Activated T-helper 9 cell treated with anti-CD3 and anti-CD28 coated beads, Interleukin-2, amount 50 U/mL, for 16 hours (primary cell): Measurements from ENCODE around the gene BLVRA.

Experiments
- DNase-seq: peaks from one replicate; pipeline ENCODE4 v3.0.0-alpha.2; 2020; ENCODE audit warnings: low read depth

The BLVRA gene

DNA sequence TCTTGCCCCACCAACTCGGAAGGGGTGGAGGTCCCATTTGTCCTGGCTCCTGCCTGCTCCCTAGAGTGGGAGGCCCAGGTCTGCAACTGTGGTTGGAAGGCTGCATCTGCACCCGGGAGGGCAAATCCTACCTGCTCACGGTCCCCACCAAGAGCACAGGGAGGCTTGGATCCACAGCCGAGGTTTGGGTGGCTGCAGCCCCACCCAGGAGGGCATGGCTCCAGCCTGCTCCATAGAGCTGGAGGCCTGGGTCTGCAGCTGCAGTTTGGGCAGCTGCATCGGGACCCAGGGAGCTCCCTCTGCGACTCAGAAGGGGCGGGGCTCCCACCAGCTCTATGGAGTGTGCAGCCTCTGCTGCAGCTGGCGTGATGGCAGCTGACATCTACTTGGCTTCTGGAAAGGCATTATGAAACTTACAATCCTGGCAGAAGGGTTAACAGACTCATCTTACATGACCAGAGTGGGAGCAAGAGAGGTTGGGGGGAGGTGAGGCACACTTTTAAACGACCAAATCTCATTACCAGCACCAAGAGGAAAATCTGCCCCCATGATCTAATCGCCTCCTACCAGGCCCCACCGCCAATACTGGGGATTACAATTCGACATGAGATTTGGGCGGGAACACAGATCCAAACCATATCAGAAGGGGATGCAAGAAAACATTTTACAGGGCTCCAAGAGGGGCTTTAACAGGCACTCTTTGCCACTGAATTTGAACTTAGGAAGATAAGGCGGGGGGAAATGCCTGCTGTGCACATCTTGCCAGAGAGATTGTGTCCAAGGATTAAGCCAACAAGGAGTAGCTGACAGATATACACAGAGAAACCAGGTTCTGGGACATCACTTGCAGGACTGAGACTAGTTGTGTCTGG is 8.2 kb upstream of the BLVRA start:
- DNase-seq: no peak

DNA sequence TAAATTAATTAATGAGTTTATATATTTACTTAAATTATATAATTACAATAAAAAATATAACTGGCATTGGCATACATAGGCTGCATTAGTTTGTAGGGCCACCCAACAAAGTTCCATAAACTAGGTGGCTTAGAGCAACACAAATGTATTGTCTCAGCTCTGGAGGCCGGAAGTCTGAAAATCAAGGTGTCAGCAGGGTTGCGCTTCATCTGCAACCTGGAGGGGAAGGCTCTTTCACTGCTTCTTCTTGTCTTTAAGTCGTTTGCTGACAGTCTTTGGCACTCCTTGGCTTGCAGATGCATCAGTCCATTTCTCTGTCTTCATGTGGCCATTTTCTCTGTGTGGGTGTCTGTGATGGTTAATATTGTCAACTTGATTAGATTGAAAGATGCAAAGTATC is 6.1 kb upstream of the BLVRA start:
- no peak for DNase-seq

DNA sequence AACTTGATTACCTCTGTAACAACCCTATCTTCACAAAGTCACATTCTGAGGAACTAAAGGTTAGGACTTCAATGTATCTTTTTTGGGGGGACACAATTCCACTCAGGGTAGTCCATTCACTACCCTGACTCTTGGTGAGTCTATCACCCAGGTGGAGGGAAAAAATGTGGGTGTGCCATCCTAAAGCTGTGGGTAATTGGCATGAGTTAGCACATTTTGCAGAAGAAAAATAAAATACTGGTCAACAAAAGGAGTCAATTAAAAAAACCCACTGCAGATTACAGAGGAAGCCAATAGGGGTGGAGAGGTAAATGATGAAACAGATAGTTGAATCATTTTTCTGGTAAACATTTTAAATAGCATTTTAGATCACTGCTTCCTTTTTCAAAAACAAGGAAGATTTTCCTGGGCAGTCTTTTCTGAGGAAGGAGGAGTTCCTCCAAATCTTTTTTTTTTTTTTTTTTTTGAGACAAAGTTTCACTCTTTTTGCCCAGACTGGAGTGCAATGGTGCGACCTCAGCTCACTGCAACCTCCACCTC is 5.1 kb upstream of the BLVRA start:
- no peak for DNase-seq

DNA sequence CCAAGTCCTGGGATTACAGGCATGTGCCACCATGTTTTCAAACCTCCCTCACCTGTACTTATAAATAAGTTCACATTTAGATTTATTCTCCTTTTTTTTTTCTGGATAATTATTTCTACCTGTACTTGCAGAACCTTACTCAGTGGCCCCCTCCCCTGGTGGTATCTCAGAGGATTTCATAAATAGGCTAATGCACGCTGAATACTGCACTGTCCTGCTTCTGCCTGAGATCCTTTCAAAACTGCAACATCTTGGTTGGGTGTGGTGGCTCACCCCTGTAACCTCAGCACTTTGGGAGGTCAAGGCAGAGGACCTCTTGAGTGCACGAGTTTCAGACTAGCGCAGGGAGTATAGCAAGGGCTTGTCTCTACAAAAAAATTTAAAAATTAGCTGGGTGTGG is 4.6 kb upstream of the BLVRA start:
- DNase-seq: no peak

DNA sequence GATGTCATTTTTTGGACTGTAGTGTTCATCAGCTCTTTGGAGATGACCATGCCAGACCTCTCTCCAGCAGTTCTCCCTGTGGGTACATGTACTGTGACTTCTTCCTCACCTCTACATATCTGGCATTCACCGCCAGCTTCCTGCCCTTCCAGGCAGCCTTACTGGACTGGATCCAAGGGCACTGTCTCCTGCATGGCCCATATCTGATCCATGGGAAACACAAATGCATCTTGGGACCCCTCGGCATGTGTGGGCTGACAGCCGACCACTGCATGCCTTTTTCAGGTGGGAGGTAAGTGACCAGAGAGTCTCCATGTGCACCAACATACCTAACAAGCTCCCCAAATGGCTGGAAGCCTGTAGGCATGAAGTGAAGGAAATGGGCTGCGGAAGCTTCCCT is 3.9 kb upstream of the BLVRA start:
- no peak for DNase-seq

DNA sequence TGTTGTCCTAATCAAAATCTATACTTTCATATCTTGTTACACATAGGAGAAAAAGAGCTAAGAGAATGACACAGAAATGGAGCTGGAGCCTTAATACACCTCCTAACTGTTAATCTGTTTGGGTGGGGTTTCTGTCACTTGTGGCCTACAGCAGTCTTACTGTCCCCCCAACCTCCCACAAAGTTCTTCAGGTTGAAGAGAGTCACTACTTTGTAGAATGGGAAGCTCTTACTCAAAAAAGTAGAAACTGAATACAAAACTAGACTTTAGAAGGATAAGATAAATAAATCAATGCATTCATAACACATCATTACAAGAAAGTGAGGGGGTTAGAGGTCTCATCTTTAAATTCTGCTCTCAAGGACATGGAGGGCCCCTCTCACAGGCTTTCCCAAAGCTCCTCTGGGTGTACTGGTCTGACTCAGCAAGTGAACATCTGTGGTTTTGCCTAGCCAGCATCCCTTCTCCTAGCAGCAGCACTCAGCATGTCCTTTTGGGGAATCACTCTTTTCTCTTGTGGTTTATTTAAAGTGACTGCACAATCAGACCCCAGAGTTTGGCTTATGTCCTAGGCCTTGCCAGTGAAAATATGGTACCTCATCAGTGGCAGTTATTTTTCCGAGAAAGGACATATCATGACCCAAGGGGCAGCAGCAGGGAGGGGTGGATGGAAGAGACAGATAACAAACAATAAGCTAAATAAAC is 2.0 kb upstream of the BLVRA start:
- DNase-seq: no peak

DNA sequence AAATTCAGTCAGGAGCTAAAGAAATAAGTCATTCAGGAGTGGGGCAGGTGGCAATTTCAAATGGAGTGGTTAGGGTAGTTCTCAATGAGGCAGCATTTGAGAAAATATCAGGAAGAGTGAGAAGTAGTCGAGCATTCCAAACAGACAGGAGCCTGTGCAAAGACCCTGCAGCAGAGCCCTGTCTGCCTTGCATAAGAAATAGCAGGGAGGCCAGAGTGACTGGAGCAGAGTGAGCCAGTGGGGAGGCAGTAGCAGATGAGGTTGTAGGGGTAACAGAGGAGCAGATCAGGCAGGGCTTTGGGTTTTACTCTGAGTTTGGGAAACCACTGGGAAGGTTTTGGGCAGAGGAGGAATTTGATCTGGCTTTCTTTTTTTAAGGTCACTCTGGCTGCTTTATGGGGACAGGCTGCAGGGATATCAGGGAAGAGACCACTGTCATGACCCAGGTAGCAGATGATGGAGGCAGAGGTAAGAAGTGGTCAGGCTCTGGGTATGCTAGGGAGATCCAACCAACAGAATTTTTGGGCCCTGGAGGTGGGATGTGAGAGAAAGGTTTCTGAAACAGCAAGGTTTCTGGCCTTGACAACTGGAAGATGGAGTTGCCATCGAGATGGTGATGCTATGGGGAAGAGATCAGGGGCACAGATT is 1.3 kb upstream of the BLVRA start:
- DNase-seq: no peak

DNA sequence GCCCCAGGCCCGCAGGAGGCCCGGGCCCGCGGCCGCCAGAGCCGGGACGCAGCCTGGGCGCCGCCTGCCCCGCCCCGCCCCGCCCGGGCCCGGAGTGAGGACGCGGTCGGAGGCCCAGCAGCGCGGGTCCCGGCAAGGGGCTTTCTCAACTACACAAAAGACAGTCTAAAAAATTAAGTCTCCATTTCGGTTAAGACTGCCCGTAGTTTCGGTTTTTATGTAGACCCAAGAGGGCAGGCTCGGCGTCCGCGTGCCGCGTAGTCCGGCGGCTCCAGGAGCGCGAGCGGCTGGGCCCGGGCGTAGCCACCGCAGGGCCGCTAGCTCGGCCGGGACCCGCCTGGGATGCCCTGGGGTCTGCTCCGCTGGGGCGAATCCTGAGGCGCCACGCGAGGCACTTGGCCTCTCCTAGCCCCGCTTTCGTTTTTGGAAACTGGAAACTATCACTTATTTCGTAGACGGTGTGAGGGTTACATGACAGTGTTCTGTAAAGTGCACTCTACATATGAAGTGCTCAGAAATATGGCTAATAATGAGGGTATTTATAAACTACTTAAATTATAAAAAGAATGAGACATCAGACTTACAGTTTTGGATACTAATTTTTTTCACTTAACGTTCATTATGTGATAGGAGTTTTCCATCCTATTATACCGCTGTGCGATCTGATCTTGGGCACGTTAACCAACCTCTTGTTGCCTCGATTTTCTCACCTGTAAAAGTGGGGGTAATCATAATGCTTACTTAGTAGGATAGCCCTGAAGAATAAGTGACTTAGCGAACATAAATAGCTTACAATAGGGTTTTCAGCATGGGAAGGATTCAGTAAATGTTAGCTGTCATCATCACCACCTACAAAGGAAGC is 573 bp downstream of the BLVRA start:
- DNase-seq: peak; percentile 25

DNA sequence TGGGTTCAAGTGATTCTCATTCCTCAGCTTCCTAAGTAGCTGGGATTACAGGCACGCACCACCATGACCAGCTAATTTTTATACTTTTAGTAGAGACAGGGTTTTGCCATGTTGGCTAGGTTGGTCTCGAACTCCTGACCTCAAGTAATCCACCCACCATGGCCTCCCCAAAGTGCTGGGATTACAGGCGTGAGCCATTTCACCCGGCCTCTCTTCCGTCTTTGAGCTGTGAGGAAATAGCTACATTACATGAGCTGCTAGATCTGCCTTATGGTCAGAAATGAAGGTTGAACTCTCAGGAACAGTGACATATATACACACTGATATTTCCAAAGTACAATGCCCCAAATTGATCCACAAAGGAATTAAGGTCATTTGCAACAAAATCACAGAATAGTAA is 2.4 kb downstream of the BLVRA start:
- DNase-seq: no peak

DNA sequence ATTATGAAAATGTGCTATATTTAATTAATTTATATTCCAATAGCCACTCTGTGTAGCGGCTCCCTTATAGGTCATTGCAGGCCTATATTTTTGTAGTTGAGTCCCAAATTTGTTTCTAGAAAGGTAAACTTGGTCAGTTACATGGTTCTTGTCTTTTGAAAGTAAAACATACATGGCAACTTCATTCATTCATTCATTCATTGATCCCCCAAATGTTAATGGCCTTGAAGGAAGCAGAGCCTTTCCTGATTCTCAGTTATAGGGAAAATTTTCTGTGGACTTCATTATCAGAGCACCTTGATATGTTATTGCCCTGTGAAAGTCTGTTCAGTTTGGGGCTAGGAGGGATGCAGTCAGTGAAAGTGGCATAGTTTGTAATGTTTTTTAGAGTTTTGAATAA is 2.9 kb downstream of the BLVRA start:
- no peak for DNase-seq

DNA sequence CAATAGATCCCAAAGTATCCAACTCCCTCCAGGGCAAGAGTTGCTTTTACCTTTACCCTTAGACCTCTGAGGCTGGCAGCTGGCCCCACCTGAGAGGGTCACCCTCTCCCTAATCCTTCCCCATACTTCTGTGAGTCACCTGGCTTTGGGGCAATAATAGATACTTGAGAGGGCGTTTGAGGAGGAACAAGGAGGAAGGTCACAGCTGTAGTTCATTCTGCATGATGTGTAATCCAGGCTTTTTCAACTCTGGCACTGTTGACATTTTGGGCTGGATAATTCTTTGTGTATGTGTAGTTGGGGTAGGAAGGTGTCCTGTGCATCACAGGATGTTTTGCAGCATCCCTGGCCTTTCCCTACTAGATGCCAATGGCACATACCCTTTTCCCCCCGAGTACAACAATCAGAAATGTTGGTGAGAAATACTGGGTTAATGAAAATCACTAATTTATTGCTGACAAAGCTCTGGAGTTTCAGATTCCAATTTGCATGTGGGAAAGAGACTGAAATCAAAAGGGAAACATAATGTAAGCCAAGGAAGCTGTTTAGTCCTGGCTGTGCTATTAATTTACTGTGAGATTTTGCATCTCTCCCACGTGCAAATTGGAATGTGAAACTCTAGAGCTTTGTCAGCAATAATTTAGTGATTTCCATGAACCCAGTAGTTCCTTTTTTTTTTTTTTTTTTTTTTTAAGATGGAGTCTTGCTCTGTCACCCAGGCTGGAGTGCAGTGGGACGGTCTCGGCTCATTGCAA is 3.6 kb downstream of the BLVRA start:
- no peak for DNase-seq

DNA sequence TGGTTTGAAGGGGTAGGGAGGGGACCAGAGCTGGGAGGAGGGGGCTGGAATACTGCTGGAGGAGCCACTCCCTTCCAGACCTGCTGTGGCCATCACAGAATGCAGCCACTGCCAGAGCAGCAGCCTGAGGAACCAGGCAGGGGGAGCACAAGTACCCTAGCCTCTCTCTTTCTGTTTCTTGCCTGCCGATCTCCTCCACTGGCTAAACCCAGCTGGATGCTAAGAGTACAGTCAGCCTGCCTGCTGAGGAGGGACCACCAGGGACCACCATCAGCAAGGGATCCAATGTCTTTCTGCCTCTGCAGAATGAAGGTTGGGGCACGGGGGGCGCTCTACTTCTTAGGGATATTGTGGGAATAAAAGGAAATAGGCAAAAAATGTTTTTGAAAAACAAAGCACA is 4.7 kb downstream of the BLVRA start:
- DNase-seq: no peak

DNA sequence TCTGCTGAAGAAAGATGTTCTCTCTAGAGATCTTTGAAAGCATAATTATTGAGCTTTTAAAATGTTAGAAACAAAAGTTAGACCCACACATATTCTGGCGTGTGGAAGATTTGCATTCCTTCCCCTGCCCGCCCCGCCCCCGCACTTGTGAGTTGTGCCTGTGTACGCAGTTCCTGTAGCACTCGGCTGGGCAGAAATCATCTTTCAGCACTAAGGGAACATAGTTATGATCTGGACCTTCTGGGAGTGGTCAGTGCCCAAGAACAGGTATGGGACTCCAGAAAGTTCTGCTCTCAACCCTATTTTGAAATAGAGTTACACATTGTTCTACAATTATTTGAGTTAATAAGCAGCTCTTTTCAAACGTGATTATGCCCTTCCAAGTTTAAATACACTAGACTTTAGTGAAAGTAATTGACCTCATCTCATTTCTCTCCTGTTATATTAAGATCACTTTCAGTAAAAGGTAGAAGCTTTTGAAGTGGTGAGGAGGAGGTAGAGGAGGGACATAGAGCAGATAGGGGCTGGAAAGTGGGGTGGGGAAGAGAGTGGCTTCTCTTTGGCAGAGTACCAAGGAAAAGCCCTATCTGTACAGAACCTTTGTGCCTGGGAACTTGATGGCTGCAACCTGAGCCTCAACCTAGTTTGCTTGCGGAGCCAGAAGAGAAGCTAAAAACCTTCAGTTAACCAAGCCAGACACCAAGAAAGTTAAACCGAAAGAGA is 5.7 kb downstream of the BLVRA start:
- peak; percentile 10 for DNase-seq

DNA sequence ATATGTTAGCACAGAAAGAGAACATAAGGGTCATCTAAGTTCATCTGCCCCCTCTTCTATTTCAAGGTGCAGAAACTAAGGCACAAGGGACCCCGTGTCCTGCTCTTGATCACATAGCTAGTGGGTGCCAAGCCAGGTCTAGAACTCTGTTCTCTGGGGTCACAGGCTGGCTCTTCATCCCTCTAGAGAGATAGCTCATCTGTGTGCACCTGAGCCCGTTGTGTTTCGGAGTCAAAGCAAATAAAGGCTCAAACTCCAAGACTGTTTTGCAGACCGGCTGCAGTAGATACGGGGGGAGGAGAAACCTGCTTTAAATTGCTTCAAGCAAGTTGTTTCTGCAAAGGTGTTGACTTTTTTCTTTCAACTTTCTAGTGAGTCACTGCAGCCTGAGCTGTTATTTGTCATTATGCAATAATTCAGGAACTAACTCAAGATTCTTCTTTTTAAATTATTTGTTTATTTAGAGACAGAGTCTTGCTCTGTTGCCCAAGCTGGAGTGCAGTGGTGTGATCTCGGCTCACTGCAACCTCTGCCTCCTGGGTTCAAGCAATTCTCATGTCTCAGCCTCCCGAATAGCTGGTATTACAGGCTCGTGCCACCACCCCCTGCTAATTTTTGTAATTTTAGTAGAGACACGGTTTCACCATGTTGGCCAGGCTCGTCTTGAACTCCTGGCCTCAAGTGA is 6.5 kb downstream of the BLVRA start:
- no peak for DNase-seq

DNA sequence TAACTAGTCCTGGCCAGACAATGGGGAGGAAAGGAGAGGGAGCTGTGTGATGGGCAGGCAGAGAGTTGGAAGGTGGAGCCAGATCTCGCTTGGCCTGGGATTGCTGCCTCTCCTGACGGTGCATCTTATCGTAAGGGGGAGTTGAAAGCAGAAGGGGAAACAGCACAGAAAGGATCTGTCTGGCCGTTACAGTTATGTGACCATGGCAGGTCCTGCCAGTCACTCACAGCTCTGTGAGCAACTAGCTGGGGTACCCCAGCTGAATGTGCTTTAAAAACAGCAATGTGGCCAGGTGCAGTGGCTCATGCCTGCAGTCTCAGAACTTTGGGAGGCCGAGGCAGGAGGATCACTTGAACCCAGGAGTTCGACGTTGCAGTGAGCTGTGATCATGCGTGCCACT is 8.1 kb downstream of the BLVRA start:
- DNase-seq: no peak

DNA sequence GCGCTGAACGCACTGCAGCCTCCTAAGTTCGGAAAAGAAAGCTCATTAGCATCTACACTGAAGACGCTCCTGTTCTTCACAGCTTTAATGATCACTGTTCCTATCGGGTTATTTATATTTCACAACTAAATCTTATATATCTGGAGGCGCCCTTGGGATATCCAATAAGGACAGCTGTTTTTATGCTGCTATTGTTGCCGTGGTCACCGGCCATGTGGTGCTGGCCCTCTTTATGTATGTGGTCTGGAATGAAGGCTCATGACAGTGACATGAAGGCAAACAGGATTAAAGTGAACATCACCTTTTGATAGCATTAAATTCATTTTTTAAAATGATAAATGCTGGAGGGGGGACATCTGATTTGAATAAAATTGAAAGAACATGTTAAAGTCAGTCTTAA is 8.8 kb downstream of the BLVRA start:
- no peak for DNase-seq

DNA sequence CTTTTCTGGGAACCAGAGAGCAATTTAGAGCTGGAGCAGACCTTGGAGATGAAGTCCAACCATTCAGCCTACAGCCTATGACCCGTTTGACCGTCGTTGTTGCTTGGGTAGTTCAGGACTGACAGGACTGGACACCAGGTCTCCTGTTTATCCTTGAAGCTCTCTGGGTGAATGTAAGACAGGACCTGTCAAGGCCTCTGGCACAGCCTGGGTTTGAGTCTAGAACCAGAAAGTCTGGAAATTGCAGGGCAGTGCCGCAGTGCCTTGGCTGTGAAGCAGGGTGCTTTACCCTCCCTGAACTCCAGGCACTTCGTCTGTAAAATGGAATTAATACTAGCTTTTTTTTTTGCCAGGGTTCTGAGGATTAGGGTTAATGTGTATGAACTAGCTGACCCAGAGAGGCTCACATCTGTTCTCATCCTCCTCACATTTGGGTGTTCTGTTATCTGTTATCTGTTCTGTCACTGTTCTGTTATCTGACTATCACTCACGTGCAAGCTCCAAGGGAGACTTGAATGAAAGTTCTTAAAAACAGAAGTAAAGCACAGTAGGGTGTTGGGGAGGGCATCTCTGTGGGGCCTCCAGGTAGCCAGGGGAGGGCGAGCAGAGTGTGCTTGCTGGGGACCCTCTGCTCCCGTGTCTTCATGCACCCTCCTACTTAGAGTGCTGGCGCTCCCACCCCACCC is 9.9 kb downstream of the BLVRA start:
- no peak for DNase-seq

DNA sequence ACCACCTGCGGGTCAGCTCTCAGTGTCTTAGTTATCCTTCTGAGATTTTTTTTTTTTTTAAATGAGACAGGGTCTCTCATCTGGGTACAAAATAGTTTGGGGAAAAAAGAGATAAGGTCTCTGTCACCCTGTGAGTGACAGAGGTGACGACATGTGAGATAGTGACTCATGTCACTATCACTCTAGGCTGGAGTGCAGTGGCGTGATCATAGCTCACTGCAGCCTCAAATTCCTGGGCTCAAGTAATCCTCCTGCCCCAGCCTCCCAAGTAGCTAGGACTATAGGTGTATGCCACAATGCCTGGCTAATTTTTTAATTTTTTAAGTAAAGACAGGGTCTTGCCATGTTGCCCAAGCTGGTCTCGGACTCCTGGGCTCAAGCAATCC is 10.4 kb downstream of the BLVRA start:
- DNase-seq: no peak

DNA sequence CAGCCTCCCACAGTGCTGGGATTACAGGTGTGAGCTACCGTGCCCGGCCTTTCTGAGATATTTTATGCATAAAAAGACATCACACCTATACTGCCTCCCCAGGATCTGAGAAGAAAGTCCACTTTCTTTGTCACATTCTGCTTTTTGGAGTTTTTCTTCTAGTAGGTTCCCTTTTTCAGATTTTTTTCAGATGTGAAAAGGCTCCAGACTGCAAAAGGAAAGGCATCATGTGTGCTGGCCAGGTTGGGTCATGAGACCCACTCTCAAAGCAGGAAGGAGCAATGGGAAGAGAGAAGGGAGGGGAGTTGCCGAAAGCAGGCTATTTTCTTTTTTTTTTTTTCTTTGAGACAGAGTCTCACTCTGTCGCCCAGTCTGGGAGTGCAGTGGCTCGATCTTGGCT is 10.8 kb downstream of the BLVRA start:
- DNase-seq: no peak
